ENCODE data around the gene STK31.
"Not testable (repeated sequence)": the region's sequence is repeated elsewhere in the genome, so short reads cannot be mapped to it uniquely, and the experiment has no call there.

The STK31 gene, protein sequence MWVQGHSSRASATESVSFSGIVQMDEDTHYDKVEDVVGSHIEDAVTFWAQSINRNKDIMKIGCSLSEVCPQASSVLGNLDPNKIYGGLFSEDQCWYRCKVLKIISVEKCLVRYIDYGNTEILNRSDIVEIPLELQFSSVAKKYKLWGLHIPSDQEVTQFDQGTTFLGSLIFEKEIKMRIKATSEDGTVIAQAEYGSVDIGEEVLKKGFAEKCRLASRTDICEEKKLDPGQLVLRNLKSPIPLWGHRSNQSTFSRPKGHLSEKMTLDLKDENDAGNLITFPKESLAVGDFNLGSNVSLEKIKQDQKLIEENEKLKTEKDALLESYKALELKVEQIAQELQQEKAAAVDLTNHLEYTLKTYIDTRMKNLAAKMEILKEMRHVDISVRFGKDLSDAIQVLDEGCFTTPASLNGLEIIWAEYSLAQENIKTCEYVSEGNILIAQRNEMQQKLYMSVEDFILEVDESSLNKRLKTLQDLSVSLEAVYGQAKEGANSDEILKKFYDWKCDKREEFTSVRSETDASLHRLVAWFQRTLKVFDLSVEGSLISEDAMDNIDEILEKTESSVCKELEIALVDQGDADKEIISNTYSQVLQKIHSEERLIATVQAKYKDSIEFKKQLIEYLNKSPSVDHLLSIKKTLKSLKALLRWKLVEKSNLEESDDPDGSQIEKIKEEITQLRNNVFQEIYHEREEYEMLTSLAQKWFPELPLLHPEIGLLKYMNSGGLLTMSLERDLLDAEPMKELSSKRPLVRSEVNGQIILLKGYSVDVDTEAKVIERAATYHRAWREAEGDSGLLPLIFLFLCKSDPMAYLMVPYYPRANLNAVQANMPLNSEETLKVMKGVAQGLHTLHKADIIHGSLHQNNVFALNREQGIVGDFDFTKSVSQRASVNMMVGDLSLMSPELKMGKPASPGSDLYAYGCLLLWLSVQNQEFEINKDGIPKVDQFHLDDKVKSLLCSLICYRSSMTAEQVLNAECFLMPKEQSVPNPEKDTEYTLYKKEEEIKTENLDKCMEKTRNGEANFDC

DNA sequence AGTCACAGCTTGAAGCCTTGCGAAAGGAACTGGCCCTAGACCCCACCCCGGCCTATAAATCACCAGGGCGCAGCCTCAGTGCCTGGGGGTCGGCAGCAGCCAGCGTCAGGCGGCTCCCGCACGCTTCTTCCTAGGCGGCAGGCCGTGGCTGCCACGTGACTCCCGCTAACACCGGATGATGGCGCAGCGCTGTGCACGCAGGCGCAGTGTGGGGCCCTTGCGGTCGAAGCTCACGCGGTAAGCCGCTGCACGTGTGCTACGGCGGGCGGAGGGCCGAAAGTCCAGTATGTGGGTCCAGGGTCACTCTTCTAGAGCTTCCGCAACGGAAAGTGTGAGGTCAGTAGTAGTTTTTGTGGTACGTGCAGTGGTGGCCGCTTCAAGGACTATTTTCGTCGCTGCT, at the start of gene STK31:
Gene STK31 (plus strand): TSS at position 220 of the 400 bp plus-strand sequence. CDS start 67 bp downstream, at position 287.
- DNase-seq = no peak

DNA sequence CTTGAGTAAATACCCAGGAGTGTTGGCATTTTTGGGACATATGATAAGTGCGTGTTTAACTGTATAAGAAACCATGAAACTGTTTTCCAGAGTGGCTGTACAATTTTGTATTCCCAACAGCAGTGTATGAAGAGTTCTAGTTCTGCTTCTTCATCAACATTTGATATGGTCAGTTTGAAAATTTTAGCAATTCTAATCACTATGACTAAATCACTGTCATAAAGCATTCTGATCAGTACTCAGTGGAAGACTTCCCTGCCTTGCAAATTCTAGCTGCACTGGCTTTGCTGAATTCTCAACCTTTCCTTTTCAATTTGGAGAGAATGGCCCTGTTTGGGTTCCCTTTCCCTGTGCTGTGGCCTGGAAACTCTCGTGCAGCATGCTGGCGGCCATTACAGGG, 48.6 kb upstream of the STK31 start:
- DNase-seq = no peak

DNA sequence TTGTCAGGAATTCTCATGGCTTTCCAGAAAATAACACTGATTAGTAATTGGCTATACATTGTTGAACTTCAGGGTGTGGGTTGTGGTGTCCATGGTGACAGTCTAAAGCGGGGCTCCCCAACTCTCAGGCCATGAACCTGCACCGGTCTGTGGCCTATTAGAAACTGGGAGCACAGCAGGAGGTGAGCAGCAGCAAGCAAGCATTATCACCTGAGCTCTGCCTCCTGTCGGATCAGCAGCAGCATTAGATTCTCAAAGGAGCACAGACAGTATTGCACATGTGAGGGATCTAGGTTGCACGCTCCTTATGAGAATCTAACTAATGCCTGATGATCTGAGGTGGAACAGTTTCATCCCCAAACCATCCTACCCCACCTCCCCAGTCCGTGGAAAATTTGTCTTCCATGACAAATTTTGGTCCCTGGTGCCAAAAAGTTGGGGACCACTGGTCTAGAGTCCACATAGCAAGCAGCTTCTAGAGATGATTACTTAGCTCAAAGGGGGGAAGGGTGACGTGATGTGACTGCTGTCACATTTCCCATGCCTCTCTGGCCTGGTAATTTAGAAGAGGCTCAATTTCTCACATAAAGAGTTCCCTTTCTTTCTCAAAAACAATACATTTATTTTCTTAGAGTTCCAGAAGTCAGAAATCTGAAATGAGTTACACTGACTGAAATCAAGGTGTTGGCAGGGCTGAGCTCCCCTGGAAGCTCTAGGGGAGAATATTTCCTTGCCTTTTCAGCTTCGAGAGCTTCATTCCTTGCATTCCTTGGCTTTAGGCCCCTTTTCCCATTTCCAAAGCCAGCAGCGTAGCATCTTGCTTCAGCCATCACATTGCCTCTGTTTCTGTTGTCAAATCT, 47.7 kb upstream of the STK31 start:
- no peak for DNase-seq

DNA sequence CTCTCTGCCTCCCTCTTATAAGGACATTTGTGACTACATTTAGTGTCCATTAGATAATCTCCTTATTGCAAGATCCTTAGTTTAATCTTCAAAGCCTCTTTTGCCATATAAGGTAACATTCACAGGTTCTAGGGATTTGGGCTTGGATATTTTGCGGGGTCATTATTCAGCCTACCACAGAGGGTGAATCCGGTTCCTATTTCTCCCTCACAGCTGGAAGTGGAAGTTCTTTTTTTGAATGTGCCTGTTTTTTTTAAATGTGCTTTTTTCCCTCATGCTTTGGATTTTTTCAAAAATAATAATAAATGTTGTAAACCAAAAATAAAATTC, 47.1 kb upstream of the STK31 start:
- DNase-seq = no peak

DNA sequence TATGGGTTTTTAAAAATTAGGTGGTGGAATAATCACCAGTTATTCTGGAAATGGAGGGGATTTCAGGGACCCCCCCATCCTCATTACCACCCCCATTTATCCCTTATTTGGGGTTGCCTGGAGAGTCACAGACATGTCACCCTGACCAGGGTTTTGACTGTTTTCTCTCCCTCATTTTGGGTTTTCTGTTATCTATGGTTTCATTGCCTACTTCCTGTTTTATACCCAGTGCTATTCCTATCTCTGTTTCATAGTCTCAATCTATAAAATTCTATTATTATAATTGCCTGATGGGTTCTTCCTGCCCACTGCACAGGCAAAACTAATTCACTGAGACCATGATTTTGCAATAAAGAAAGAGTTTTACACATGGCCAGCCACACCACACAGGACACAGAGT, 45.9 kb upstream of the STK31 start:
- DNase-seq = no peak

DNA sequence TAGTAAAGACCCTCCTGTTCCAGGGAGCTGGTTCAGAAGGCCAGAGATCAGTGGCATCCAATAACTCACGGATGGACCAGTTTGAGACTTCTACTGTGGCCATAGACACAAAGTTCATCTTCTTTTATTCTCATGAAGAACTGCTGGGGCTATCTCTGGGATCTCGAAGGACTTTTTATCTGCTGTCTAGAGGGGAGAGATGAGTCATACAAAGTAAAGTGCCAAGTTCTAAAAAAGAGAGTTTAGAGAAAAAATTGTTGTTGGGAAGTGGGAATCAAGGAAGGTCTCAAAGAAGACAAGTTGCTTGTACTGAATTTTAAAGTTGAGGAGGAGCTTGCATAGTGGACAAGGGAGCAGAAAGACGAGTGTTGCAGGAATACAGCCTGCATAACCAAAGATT, 38.0 kb upstream of the STK31 start:
- no peak for DNase-seq

DNA sequence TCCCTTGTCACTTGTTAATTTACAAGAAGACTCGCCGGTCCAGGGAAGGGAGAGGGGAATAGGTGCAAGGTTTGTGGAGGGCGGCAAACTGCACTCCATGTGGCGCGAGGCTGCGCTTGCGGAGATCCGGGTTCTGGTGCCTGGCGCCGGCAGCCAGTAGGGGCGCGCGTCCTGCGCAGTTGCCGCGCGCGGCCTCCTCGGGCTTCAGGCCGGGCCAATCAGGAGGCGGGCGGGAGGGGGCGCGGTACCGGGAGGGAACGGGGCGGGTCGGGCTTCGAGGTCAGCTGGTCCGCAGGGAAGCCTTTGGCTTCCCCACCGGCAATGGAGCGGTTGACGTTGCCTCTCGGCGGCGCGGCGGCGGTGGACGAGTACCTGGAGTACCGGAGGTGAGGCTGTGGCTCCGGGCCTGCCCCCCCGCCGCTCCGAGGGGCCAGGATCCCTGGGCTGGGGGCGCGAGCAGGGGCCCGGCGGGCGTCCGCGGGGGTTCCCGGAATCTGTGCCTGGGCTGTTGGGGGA, 30.1 kb upstream of the STK31 start, which contains the start of gene FAM221A:
Gene FAM221A (plus strand): TSS at position 302 of the 516 bp plus-strand sequence. CDS start 20 bp downstream, at position 322.
- peak; percentile 83 for DNase-seq

DNA sequence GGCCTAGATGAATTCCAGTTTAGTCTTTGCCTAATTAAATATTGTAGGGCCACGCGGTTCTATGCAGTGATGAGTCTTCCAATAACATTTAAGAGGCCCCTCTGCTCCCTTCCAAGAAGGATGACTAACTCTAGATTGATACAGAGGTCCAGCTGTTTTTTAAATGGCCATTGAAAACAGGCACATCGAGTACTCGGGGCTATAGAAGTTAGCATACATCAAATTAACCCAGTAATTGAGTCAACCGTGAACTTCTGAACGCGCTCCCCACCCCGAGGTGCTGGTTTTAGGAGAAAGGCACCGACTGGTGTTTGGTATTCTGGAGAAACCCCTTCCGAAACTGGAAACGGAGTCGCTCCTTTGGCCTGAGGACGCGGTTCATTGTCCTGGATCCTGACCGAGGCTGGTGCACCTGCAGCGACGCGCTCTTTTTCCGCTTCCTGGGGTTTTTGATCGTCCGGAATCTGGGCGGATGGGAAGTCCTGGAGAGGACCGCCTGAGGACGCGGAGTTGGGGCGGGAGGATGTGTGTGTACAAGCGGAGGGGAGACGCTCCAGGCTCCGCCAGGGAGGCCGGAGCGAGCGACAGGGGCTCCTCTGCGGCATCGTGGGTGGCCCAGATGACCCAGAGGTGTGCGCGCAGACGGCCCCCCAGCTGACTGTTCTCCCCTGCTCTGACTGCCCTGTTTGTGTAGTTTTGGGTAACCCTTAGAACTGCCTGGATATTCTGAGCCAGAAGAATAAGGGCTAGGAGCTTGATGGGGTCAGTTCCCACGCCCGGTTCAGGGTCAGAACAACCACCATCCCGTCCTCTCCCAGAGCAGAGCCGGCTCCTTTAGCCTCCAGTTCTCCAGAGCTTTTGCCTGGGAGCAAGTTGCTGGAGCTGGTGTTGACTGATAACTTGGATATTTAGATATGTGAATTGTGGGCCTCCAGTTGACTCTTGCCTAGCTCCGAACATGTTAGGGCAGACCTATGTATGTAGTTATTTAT, 29.3 kb upstream of the STK31 start:
- DNase-seq = peak; percentile 59

DNA sequence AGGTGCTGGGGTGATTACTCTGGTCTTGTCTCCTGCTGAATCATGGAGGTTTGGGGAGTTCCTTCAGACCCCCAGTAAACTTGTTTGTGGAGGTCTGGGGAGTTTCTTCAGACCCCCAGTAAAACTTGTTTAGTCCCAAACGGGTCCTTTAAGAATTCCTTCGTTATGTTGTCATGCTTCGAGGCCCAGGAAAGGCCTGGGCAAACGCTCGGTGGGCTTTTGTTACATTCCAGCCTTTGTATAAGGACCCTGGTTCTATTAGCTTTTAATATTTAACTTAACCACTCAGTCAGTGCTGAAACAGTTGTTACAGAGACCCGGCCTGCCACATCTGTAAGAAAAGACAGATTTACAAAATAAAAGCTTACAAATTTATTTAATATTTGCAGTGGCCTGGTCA, 26.0 kb upstream of the STK31 start:
- DNase-seq = not testable (repeated sequence)

DNA sequence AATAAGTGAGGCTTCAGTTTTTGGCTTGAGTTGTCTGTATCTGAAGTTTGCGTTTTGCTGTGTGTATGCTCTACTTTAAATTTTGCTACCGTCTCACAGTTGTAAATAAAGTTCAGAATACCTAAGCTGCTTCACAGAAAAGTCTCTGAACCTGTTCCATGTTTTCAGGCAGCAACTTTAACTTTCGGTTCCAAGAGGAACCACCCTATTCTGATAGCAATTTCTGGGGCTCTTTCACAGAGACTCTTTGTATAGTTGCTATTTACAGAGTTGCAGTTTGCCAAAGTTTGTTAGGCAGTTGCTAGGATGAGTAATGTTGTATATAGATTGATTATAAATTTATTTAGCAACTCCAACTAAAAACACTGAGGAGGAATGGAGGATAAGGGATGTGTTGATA, 24.3 kb upstream of the STK31 start:
- no peak for DNase-seq

DNA sequence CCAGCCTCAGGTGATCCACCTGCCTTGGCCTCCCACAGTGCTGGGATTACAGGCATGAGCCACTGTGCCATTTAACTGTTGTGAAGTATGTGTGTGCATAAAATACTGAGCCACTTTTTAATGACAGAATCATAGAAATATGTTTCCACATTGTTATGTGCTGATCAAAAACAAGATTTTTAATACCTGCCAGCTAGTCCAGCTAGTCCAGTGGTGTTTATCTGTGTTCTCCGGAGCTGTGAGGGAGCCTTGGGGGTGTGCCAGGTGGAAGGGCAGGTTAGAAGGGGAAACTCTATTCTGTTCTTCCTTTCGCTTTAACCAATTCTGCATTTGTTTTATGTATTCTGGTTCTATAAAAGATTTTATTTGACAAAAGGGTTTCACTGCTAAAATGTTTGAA, 23.0 kb upstream of the STK31 start:
- DNase-seq = no peak

DNA sequence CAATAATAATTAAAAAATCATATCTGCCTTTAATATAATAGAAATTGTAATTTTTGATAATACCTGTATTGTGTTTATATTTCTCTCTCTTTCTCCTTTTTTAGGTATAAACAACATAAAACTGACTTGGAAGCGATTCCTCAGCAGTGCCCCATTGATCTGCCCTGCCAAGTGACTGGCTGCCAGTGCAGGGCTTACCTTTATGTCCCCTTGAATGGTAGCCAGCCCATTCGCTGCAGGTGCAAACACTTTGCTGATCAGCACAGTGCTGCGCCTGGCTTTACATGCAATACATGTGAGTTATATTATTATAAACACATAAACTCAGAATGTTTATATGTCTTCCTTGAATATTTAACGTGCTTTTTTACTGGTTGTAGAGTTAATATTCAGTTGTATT, 20.9 kb upstream of the STK31 start:
- no peak for DNase-seq

DNA sequence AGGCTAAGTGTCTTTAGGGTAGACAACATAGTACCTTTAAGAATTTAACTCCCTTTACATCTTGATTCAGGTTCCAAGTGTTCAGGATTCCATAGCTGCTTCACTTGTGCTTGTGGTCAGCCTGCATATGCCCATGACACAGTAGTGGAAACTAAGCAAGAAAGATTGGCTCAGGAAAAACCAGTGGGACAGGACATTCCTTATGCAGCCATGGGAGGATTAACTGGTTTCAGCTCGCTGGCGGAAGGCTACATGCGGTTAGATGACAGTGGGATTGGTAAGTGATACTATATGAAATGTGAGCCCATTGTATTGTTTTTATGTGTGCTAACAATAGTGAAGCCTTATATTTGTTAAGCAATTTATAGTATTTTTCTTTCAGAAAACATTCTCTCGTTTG, 18.7 kb upstream of the STK31 start:
- no peak for DNase-seq

DNA sequence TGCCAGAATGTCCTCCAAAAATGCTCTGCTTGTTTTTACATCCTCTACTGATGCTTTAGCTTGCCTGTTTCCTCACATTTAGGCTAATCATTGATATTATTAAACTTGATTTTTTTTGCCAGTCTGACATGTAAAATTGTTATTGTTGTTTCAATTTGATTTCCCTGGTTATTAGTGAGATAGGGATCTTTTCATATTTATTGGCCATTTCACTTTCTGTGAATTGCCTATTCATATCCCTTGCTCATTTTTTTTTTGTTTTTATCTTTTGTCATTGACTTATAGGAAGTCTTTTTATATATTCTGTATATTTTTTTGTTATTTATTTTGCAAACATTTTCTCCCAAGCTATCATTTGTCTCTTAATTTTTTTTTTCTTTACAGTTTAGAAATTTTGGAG, 16.8 kb upstream of the STK31 start:
- no peak for DNase-seq

DNA sequence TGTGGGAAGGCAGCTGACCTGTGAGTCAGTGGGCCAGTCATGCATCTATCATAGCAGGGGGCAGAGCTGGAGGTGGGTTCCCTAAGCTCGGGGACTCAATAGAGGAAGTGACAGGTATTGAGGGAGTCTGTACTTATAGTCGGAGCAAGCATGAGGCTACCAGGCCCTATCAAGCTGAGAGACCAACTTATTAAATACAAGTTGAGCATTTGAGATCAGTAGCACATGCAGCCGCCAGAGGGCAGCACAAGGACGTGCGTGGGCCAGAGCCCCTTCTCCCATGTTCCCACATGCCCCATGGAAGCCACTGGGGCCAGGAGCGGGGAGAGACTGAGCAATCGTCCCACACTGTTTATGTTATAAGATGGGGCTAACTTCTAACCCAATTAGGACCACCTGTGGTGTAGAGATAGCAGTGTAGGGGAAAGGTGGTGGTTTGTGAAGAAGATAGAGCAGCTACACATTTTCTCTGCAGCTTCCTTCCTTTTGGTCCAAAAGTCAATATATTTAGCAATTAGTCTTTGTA, 13.0 kb upstream of the STK31 start:
- peak; percentile 55 for DNase-seq

DNA sequence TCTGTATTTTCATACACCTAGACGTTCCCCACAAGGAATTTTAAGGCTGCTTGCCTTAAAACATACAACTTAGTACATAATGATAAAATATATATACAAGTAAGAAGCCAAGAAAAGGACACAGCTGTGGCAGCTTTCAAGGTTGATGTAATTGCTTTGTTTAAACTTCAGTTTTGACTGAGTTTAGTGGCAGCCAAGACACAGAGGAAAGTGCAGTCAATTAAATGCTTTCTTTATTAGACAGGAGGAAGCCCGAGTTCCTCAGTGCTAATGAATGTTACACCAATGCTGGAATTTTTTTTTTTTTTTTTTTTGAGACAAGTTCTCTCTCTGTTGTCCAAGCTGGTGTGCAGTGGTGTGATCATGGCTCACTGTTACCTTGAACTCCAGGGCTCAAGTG, 11.2 kb upstream of the STK31 start:
- DNase-seq = no peak

DNA sequence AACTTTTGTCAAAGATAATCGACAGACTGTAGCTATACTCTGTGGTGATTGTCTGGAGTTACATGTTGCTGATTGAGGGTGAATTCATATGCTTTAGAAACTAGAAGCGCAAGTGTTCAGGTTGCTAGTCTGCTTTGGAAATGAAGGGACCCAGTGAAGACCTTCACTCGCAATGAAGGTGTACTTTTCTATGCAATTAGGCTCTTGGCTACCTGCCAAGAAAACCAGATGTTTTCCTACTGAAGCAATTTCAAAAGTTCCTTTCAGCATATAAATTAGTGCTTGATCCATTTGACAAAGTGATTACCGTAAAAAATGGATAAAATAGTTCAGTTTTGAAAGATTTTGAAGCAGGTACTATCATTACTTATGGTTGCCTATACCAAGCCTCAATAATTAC, 10.0 kb upstream of the STK31 start:
- no peak for DNase-seq

DNA sequence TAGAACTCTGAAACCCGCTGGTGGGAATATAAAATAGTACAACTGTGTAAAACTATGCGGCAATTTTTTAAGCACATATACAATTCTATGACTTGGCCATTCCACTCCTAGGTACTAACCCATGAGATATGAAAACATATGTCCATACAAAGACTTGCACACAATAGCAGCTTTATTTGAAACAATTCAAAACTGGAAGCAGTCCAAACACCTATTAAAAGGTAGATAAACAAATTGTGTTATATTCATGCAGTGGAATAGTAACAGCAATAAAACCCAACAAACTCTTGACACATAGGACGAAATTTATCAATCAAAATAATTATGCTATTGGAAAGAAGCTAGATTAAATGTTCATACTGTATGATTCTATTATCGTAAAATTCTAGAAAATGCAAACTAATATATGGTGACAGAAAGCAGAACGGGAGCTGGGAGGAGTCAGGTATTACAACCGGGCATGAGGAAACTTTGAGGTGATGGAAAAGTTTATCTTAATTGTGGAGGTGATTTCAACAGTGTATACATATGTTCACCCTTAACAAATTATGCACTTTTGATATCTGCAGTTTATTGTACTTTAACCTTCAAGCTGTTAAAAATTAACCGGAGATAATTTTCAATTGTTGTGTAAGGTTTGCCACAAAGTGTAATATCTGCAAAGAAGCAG, 803 bp upstream of the STK31 start:
- DNase-seq = no peak

DNA sequence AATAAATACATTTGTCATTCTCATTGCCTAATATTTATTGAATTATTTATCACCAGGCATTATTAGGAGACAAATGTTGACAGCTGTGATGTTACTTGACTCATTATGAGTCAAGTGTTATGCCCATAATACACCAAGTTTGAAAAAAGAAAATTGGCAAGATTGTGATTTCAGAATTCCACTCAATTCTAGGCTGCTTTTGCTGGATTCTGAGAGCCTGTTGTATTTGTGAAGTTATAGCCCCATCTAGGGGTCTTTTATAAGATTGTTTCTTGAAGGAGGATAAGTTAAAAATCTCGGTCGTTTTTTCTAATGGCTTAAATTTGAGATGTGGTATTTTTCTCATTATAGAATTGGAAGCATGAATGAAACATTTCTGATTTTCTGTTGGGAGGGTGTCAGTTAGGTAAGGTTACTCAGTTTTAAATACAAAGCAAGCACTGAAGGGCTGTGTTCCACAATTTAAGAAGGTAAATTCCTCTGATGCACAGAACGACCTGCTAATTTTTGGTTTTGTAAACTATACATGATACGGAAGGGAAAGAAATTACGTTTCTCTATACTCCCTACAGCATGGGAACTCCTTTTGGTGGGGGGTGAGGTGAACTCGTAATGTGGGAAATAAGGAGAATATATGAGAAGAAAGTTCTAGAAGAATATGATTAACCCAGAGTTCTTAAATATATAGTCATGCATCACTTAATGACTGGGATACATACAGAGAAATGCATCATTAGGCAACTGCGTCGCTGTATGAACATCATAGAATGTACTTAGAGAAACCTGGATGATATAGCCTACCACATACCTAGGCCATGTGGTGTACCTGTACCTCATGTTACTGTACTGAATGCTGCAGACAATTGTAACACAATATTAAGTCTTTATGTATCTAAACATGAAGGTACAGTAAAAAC, 2.6 kb downstream of the STK31 start:
- DNase-seq = peak; percentile 51

Measured in CD4-positive, alpha-beta T cell treated with Interleukin-10 for 1 hour (primary cell).